Stimulated activated CD4-positive, alpha-beta T cell treated with anti-CD3 and anti-CD28 coated beads, Interleukin-4, amount 100 ng/mL, for 1 hour (primary cell): ENCODE data around the gene RREB1.

Experiments used
- DNase-seq: peaks from one replicate; pipeline ENCODE4 v3.0.0-alpha.2; 2020

RREB1 gene

DNA sequence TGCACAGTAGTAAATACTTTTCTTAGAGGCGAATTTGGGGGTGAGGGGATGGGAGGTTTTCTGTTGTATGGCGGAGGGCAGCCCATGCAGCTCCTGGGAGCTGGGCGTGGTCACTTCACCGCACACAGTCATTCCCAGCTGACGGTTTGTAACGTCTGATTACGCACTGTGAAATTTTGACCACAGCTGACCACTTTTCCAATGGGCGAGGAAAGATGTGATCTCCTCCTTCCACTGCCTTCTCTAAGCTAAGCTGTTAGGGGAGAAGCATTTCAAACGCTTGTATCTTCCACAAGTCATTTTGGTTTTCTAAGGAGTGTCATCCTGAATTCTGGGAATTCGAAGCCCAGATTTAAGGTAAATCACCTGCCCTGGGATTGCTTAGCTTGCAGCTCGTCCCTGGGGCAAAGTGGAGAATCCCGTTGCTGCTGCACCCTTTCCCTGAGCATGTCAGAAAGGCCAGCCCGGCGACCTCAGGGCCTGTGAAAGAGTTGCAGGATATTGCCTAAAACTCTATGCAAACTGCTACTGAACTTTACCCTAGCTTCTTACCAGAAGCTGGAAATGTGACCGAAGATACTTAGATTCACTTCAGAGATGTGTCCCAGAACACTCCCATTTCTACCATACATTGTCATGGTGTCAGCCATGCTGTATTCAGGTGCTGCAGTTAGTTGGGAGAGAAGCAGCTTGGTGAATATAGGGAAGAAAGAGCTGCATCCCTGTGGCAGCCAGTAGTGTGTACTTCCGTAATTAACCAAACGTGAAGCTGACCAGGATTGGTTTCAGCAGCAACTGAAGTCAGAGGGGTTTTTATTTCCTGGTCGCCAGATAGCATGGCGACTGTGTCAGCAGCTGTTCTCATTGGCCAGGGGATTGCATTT is 58.9 kb downstream of the RREB1 start:
- DNase-seq, result no peak

DNA sequence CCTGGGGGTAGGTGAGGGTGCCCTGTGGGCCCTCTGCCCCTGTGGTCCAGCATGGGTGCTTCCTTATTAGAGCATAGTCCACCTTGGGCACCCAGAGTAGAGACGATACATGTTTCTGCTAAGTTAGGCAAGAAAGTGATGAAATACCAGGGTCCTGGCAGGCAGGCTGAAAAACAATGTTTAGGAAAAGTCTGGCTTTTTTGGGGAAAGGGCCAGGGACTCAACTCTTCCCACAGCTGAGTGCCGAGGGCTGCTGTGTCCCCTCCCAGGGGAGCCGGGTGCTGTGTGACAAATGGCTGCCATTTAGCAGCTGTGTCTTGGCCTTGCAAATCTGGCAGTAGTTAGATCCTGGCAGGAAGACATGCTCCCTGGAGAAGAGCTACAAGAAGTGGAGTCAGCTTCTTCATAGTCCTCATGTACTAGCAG is 61.5 kb downstream of the RREB1 start:
- no peak for DNase-seq

DNA sequence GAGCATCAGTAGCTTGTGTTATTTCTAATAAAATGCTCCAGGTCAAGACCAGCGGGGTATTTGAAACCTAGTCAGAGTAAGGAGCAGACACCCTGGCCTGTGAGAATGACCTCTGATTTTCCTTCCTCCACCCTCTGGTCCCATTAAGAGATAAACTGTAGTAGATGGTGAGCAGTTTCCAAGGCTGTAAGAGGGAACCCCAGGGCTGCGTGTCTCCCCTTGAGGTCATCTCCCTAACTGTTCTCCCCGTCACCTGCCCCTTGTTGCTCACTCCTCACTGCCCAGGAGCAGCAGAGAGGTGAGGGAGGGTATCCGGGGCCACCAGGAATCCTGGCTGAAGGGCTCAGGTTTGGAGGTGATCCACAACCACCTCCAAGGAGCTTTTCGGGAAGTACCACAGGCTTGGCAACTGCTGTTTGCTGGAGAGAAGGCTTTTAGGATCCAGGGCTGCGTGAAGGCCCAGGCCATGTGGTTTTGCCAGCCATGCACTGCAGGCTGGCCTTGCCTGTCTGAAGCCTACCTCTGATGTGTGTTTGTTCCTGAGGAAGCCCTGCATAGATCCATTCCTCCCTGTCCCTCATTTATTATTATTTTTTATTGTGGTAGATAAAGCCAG is 62.5 kb downstream of the RREB1 start:
- no peak for DNase-seq

DNA sequence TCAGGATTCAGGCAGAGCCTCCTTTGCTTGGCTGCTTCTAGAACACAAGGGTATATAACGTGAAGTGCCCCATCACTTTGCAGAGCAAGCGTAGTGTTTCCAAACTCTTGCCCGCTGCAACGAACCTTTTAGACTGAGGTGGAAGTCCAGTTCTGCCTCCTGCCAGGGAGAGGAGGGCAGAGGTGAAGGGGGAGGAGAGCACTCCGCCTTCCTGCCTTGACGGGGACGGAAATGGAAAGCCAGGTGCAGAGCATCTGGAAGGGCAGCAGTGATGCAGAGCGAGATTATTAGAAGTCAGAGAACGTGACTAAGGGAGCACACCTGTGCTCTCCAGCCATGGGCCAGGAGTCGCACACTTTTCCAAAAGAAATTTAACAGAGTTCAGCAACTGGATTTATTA is 63.4 kb downstream of the RREB1 start:
- DNase-seq, result no peak

DNA sequence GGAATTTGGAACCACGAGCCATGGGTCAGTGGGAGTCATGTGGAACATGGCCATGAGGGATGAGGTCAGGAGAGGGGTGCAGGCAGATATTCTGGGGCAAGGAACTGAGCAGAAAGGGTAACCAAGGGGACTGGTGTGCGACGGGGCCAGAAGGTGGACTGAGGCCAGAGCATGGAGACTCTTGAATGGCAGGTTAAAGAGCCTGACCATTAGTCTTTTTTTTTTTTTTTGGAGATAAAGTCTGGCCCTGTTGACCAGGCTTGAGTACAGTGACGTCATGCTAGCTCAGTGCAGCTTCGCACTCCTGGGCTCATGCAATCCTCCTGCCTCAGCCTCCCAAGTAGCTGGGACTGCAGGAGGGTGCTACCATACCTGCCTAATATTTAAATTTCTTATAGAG is 64.0 kb downstream of the RREB1 start:
- no peak for DNase-seq

DNA sequence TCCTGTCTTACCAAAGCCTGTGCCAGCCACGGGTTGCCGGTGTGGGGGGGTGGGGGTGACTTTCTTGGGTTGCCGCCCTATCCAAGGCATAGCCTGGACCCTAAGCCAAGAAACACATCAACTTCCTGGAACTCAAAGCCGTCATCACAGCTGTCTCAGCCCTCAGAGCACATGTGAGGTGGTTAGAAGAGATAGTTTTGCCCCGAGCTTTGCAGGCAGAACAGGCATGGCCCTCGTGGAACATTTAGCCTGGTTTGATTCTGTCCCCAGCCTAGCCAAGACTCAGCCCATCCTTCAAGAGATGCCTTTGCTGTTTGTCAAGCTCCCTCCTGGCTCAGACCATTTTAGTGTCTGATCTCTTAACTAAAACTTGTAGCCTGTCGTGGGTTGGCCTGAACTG is 64.9 kb downstream of the RREB1 start:
- DNase-seq, result no peak

DNA sequence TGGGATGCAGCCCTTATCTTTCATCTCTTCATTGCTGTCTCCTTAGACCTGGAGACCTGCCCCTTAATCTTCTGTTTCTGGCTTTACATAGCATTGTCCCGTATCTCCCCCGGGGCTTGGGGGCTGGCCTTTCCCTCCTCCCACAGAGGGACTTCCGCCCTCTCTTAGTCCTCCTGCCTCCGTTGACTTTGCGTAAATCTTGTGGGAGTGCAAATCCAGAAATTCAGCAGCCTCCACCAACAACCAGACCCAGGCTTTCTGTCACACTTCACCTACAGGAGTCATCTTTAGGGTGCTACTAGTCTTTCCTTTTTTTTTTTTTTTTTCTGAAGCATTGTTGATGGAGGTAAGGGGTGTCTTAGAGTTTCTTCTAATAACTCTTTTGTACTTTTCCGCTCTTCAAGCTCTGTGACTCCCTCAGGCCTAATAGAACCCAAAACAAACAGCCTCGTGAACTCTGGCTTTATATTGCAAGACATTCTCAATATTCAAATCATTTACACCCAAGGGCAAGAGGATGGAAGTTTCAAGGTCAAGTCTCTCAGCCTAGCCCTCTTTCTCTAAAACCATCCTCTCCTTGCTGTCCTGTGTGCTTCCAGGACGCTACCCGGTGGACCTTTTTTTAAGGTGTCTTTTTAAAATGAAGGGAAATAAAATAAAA is 66.2 kb downstream of the RREB1 start:
- DNase-seq, result no peak

DNA sequence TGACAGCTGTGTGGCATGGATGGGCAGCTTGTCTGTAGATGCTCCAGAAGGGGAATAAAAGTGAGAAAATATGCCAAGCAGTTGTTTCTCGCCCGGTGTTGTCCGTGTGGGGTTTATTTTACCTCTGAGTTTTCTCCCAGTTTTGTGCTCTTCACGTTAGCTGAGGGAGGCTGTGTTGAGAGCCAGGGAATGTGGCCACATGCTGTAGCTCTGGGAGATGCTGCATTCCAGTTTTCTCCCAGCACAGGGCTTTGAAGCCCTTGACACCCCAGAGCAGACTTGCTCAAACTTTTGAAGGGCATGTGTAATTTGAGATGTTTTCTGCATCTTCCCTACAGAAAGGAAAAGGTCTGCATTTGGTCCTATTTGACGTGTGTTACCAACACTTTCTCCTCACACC is 67.7 kb downstream of the RREB1 start:
- DNase-seq, result no peak

DNA sequence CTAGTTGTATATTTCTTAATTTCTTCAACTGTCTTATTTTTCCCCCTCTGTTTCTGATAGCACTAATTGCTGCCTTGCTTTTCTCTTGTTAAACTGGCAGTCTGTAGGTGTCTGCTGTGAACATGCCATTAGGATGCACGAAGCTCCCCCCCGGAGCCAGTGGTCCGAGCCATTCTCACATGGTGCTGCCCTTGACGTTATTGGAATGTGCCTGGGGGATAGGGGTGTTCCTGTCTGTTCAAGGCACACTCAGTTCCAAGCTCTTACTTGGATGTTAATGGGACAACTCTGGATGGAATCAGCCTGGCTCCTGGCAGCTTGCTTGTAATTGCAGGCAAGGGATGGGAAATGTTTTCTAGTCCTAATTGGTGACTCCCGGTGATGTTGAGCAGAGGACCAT is 68.4 kb downstream of the RREB1 start:
- no peak for DNase-seq

DNA sequence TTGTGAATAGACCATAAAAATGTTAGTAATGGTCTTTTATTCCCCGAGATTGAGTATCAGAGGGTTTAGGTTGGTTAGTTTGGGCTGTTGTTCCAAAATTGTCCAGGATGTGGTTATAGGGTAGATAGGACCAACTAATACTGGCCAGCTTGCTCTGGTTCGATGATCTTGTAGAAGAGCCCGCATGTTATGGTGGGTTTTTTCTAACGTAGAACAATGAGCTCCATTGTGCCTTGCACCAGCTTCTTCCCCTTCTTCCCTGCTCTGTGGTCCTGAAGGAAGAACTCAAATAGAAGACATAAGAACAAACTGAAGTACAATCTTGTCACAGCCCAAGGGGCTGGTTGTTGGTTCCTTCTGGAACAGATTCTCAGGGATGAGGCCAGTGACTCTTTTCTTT is 70.5 kb downstream of the RREB1 start:
- no peak for DNase-seq

DNA sequence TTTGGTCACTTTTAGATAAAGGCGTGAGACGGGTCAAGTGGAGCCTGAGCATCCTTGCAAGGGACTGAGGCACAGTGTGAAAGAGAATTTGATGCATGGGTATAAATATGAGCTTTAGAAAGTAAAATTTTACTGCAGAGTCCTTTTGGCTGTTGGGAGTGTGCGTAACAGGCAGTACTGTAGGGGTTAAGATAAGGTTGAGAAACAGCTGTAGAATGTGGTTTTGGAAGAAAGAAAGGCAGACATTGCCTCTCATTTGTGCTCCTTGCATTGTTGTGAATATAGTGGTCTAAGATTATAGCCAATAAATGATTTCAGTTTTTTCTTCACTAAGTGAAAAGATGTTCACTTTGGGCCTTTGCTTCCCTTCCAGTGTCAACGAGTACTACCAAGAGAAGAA is 73.0 kb downstream of the RREB1 start:
- DNase-seq, result no peak

DNA sequence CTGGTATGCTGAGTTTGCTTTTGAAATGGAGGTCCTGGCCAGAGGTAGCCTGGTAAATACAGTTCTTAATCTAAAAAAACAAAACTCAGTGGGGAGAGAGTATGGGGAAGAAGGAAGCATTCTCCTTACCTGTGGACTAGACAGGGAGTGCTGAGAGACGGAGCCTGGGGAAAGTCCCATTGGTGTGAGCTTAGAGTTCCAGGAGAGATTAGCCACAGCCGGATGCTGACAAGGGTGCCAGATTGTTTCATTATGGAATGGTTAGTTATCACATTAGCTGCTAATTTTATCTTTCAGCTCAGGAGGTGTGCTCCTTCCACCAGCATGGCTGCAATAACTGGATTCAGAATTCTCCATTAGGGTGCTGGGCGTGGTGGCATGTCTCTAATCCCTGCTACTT is 75.9 kb downstream of the RREB1 start:
- DNase-seq, result no peak

DNA sequence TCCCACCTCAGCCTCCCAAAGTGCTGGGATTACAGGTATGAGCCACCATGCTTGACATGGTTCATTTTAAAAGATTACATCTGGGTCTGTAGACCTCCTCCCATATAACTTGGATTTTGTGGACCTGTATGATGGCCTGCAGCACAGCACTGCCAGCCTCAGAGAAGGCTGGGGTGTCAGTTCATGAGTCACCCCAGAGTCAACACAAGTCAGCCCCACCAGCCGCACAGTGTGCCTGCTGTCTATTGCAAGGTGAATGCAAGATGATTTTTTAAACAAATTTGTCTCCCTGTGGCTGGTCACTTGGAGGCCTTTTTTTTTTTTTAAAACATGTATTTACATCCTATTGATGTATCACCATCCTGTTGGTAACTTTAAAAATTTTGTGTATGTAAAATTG is 76.7 kb downstream of the RREB1 start:
- DNase-seq, result no peak

DNA sequence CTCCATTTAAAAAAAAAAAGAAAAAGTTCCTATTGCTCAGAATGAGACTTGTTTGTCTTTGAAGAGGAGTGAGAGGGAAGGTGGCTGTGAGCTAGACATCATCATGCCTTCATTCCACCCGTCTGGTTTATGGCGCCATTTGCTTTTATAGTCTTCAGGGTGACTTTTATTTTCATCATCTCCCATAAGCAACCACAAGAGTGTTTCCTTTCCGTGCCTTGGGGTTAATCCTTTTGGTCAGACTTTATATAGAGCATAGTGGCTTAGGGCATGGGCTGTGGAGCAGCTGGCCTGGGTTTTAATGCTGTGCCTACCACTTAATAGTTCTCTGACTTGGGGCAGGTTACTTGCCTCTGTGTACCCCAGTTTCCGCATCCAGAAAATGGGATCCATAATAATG is 77.8 kb downstream of the RREB1 start:
- DNase-seq, result no peak

DNA sequence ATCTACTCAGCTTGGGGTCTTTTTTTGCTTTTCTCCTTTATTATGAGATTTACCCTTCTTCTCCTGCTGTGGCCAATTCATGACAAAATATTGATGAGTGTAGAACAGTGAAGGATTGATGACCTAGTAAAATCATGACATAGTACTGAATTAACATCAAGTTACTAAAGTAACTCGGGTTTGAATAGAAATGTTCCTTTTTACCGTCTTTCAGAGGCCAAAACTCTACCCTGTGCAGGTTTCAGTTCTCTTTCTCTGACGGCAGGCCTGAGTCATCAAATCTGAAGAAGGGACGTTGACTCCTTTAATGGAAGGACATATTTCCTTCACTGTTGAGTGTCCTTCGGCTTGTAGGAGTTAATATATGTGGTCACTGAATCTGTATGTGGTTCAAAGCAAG is 80.7 kb downstream of the RREB1 start:
- DNase-seq, result no peak

DNA sequence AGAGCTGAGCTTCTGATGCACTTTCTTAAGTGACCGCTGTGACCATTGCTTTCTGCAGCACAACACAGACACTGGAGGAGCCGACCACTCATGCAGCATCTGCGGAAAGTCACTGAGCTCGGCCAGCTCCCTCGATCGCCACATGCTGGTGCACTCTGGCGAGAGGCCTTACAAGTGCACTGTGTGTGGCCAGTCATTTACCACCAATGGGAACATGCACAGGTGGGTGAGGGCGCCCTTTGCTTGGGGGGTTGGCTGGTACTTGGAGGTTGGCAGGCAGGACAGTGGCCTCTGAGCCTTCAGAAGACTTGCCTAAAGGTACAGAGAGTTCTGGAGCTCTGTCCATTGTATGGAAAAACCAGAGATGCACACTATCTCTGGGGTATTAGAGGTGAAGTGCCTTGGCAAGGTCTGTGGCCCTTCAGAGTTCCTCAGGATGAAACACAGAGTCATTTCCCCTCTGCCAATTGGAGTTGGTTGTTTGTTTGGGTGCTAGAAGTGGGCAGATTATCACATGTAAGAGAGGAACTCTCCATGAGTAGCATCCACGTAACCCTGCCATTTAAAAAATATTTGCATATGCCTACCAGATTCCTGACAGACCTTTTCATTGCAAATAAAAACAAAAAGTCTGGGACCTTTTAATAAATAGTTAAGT is 81.5 kb downstream of the RREB1 start:
- DNase-seq, result no peak

DNA sequence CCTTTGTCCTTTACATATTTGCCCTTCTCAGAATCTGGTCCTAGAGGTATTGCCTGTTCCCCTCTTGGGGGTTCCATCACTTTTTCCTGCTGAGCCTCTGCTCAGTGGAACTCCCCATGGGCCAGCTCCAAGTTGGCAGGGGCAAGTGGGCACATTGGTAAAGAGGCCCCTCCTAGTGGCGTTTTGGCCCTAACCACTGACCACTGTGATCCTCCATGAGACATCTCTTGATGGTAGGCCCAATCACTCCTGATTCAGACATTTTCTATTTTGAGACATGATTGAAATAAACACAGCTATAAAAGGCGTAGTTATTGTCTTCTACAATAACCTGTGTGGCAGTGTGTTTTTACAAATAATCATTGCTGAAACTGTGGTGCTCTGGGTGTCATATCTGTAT is 83.0 kb downstream of the RREB1 start:
- DNase-seq, result no peak

DNA sequence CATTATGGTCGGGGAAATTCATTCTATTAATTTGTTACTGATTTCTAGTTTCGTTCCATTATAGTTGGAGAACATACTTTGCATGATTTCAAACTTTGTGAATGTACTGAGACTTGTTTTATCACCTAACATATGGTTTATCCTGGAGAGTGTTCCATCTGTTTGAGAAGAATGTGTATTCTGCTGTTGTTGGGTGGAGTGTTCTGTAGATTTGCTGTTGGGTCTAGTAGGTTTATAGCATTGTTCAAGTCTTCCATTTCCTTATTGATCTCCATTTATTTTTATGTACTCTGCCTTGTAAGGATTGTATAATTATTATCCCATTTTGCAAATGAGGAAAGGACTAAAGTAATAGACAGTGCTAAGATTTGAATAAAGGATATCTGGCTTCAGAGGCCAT is 85.4 kb downstream of the RREB1 start:
- no peak for DNase-seq

DNA sequence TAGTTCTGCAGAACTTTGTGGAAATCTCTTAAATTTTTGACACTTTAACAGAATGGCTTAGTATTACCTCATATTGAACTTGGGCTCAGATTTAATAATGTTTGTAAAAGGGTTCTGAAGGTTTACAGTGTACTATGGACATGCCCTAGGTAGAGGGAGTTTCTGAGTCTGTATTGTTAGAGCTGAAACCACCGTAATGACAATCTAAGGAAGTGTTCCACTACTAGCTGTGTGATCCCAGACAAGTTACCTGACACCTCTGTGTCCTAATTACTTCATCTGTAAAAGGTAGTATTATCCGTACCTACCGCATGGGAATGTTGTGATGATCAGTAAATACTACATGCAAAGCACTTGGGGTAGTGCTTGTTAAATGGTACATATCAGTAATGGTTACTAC is 86.9 kb downstream of the RREB1 start:
- no peak for DNase-seq

DNA sequence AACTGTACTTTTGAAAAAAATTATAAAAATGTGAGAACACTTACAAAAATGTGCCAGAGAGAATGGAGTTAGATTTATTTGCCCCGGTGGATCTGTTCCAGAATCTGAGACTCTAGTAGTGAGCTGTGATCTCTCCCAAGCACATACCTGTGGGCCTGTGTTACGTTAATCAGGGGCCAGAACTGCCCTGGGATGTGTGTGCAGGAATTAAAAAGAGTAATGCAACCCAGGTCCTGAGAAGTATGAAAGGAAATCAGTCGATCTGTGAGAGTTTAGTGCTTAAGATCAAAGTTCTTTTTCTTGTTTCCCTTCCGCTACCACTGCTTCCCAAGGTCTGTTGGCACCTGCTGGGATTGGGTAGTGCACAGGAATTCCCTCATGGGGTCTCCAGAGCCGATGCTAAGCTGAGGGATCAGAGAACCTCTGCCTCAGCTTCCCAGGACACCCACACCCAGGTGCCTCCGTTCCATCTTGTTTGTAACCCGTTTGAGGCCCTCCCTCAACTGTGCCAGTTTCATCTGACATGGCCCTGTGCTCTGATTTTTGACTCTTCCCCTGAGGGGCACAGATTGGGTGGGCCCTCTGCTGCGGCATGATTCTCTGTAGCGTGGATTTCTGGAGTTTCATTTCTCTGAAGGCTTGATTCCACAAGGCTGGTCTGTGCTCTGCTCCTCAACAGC is 87.7 kb downstream of the RREB1 start:
- DNase-seq, result no peak

DNA sequence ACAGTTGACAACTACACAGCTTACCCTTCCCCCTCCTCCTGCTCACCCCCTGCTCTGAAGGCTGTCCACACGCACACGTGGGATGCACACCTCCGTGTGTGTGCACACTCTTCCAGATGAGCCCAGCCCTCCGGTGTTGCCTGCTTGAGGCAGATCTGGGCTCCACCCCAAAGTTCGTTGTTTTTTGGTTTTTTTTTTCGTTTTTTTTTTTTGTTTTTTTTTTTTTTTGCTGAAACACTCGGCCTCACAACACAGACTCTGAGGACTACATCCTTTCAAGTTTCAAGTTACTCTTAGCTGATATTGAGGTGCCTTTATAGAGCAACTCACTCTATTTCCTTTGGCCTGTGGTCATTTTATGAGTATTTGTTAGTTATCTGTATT is 88.2 kb downstream of the RREB1 start:
- DNase-seq, result no peak

DNA sequence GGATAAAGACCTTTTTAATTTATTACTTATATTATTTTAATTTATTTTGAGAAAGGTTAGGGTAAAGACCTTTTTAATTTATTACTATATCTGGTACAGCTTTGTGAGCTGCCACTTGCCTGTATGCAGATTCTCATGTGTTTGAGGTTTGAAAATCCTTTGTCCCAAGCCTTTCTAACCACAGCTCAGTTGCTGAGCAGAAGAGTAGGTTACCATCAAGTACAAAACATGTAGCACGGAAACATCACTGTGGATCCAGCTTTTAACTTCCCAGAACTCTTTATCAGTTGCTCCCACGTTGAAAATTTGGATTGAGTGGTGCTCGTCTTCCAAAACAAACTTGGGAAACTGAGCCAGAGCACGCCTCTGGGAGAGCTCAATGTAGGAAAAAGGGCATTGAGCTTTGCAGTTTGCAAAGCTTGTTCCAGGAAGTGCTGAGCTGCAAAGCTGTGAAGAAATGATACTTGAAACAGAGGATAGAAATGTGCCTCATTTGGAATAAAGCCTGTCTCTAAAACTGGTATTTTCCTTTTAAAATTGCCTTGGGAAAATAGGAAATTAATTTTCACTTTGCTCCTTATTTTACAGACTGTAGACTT is 89.0 kb downstream of the RREB1 start:
- no peak for DNase-seq

DNA sequence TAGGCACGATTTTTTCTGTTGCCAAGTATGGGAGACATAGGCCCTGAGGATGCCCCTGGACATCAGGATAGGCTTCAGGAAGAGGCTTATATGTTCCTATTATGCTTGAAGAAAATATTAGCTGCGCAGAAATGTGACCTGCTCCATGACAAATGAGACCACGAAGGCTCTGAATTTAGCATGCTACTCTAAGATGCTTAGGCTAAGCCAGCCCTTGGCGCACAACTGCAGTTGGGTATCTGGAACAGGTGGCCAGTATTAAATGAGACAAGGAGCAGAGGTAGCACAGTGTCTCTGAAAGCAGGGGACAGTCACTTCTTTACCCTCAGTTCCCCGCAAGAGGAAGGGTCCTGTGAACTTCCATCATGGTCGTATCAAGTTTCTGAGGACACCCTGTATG is 90.0 kb downstream of the RREB1 start:
- DNase-seq, result no peak
